Lower lobe of right lung (tissue), 2 donors: ENCODE measurements around the gene SPSB4. TPM values are rescaled to one million over a fixed set of nuclear protein-coding genes. Genes with fewer than 3 reads are reported as not detected.
A peak's percentile ranks its signal among the peaks of the same experiment; 100 is the strongest.

Source experiments
- ATAC-seq, 2 donors: fragments of 200-7000 bp; cut with Tn5 transposase; one replicate each; pipeline ENCODE4 v1.9.1; 2020 to 2022; ENCODE audit warnings: mild to moderate bottlenecking in 2 of 2, moderate library complexity in 2 of 2
- DNase-seq: peaks from one replicate; pipeline ENCODE4 v3.0.0-alpha.2; 2020
- H3K27ac ChIP-seq: fragments of 200-600 bp; one replicate; pipeline ENCODE4 v1.8.0; 2022
- H3K27me3 ChIP-seq: fragments of 200-600 bp; one replicate; pipeline ENCODE4 v1.8.0; 2022; ENCODE audit warnings: low read depth
- H3K36me3 ChIP-seq: fragments of 200-600 bp; one replicate; pipeline ENCODE4 v1.8.0; 2022; ENCODE audit warnings: mild to moderate bottlenecking
- H3K4me1 ChIP-seq: fragments of 200-600 bp; one replicate; pipeline ENCODE4 v1.8.0; 2022
- H3K4me3 ChIP-seq: fragments of 200-600 bp; one replicate; pipeline ENCODE4 v1.8.0; 2022; ENCODE audit warnings: mild to moderate bottlenecking
- H3K9me3 ChIP-seq: fragments of 200-600 bp; one replicate; pipeline ENCODE4 v1.8.0; 2022
- intact Hi-C: fragments of 100-400 bp; cut with DNase I; formaldehyde crosslinking; loops from one replicate; pipeline ENCODE4 v1.11.0; 2022
- total RNA-seq: library from RNA; stranded (reverse); fragmentation: NEBNext Ultra II Directional; extraction: Animal tissue kit (Norgen Biotek cat#: 25700); gene quantifications from one replicate; pipeline ENCODE4 v1.2.1, GENCODE V29; 2021
- TF ChIP-seq, protein P1 (sequence below): fragments of 200-600 bp; IDR thresholded peaks from one replicate; pipeline ENCODE4 v1.8.0; 2022; ENCODE audit warnings: antibody characterized with exemption, mild to moderate bottlenecking
- donor health status: DM: no; HTN: yes; CAD: no; lungs with severe emphysema.

The SPSB4 gene
- total RNA-seq, 1 donor from 2014 or later = 0.80 TPM

DNA sequence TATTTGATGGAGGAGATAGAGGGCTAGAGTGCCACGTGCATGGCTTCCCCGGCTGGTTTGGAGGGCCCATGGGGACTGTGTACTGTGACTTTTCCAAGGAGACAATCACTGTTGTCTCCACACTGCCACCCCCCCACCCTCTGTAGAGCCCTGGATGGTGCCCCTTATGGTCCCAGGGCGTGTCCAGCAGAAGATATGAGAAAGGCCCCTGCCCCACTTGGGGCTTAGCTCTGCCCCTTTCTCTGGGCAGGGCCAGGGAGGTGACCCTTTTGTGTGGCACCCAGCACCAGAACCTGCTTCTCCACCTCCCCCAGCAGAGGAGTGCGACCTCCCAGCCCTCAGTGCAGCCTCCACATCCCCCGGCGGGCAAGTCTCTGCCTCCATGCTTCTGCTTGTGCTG lies 32.1 kb downstream of the SPSB4 start:
- Histone ChIP-seq H3K9me3 (no peaks in the 10 kb centered on the region), H3K4me1 (peaks cover 4% of the 10 kb centered on the region), H3K27ac (no peak overlapping the region), H3K36me3 (no peaks in the 10 kb centered on the region), H3K4me3 (no peak overlapping the region), H3K27me3 (no peaks in the 10 kb centered on the region)
- intact Hi-C loops = no loop called here
- TF ChIP-seq, protein P1, sequence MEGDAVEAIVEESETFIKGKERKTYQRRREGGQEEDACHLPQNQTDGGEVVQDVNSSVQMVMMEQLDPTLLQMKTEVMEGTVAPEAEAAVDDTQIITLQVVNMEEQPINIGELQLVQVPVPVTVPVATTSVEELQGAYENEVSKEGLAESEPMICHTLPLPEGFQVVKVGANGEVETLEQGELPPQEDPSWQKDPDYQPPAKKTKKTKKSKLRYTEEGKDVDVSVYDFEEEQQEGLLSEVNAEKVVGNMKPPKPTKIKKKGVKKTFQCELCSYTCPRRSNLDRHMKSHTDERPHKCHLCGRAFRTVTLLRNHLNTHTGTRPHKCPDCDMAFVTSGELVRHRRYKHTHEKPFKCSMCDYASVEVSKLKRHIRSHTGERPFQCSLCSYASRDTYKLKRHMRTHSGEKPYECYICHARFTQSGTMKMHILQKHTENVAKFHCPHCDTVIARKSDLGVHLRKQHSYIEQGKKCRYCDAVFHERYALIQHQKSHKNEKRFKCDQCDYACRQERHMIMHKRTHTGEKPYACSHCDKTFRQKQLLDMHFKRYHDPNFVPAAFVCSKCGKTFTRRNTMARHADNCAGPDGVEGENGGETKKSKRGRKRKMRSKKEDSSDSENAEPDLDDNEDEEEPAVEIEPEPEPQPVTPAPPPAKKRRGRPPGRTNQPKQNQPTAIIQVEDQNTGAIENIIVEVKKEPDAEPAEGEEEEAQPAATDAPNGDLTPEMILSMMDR = no peak
- no peak for ATAC-seq
- DNase-seq = no peak

DNA sequence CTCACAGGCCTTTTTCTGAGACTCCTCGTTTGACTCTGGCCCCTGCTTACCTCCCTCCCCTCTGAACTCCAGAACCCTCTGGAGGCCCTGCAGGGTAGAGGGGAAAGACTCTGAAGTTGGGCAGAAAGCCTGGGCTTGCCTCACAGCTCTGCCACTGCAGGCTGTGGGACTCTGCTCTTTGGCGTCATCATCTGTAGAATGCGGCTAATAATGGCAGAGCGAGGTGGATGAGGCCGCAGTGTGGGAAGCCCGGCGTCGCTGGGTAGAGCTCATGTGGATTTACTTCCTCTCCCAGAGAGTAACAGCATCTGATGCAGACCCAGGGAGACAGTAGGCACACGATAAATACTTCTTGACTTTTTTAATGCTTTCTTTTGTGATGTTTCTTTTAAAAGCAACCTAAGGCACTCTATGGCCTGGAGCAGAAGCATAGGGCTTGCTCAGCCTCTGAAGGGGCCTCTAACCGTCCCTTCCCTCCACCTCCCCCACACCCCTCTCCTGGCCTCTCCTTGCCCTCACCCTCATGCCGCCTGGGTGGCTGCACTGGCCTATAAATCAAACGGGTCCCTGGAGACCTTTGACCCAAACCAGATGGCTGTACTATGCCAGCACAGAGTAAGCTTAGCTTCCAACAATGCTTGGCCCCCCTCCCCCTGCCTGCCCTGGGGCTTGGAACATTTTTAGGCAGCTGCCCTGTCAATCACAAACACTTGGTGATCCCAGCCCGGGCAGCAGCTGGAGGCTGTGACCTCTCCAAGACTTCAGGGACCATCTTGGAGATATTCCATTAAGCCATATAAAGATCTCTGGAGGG lies 32.9 kb downstream of the SPSB4 start:
- H3K4me3 ChIP-seq = no peak overlapping the region
- no peak overlapping the region for H3K27ac ChIP-seq
- H3K36me3 ChIP-seq = no peaks in the 10 kb centered on the region
- H3K27me3 ChIP-seq = no peaks in the 10 kb centered on the region
- H3K4me1 ChIP-seq = no peaks in the 10 kb centered on the region
- no peak for DNase-seq
- no peaks in the 10 kb centered on the region for H3K9me3 ChIP-seq
- peak in 1 of 2 donors; percentile 26 for ATAC-seq
- intact Hi-C loops = no loop called here
- TF ChIP-seq, protein P1 = no peak

DNA sequence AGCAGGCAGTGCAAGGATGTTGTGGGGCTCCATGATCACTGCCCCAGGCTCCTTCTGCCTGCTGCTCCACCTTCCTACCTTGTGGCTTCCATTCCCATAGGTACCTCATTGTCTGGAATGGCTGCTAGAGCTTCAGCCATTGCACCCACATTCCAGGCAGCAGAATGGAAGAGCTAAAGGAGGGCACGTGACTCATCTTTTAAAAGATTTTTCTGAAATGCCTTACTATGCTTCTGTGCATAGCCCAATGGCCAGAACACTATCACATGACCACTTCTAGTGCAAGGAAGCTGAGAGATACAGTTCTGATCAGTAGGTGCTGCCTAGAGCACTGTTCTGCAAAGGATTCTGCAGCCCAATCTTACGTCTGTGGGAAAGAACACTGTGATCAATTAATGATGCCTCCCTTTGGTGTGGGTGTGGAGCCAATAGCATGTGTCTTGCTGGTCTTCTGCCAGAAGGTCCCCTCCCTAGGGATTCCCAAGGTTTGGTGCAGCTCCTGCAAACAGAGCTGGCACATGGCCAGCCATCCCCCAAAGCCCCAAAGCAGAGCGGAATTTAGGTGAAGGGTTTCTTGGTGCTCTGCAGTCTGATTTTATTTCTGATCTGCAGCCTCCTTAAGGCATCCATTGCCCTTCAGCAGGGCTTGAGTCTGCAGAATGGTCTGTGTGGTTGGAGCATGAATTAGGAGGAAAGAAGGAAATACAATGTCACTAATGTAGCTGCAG lies 34.4 kb downstream of the SPSB4 start:
- DNase-seq = no peak
- no peaks in the 10 kb centered on the region for H3K27me3 ChIP-seq
- H3K9me3 ChIP-seq = no peaks in the 10 kb centered on the region
- intact Hi-C loops = no loop called here
- ATAC-seq = no peak
- H3K4me3 ChIP-seq = no peak overlapping the region
- TF ChIP-seq, protein P1 = no peak
- H3K4me1 ChIP-seq = no peaks in the 10 kb centered on the region
- no peak overlapping the region for H3K27ac ChIP-seq
- H3K36me3 ChIP-seq = no peaks in the 10 kb centered on the region

DNA sequence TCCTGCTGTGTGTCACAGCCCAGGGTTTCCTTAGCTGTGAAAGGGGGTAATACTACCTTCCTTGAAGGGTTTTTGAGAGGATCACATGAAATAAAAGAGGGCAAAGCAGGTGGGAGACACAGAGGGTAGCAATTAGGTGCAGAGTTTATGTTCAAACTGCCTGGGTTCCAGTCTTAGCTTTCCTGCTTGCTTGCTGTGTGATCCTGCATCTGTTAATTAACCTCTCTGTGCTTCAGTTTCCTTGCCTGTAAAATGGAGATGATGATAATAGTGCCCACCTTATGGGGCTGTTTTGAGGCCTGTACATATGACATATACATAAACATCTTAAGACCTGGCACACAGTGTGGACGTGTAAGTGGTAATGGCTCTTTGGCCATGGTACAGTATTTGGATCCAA lies 35.0 kb downstream of the SPSB4 start:
- TF ChIP-seq, protein P1 = no peak
- no peak for ATAC-seq
- no peak overlapping the region for H3K4me3 ChIP-seq
- H3K27ac ChIP-seq = no peak overlapping the region
- no peaks in the 10 kb centered on the region for H3K4me1 ChIP-seq
- H3K9me3 ChIP-seq = no peaks in the 10 kb centered on the region
- intact Hi-C loops = no loop called here
- no peak for DNase-seq
- H3K27me3 ChIP-seq = no peaks in the 10 kb centered on the region
- H3K36me3 ChIP-seq = no peaks in the 10 kb centered on the region

DNA sequence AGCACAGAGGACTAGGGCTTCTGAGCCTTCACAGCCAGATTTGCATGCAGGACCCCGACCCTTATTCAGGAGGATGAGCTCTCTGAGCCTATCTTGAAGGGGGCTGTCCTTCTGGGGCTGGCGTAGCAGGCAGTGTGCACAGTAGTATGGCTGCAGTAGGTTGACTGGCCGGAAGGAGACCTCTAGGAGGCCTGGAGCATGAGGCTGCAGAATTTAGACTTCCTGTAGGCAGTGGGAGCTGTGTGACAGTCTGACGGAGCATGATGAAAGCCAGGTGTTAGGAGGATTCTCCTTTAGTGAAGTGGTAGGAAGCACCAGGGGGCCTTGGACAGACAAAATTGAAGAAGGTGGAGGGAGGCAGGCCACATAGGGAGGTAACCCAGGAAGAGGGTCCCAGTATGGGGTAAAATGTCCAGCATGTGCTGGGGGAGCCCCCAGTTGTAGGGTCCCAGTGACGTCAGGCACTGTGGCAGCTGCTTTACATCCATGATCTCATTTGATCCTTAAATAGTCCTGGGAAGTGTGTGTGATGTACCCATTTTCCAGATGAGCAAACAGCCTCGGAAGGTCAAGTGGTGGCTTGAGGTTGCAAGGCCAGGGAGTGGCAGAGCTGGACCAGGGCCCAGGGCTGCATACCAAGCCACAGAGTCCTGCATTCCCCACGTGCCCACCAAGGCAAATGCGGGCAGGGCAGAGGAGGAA lies 36.1 kb downstream of the SPSB4 start:
- intact Hi-C loops = no loop called here
- DNase-seq = no peak

More for the DNA sequence above, 36.1 kb downstream of the SPSB4 start:
- Histone ChIP-seq H3K4me3 (no peak overlapping the region), H3K9me3 (no peaks in the 10 kb centered on the region), H3K27ac (no peak overlapping the region), H3K27me3 (no peaks in the 10 kb centered on the region), H3K4me1 (no peaks in the 10 kb centered on the region), H3K36me3 (no peaks in the 10 kb centered on the region)
- TF ChIP-seq, protein P1 = no peak
- ATAC-seq = no peak
